Activated T-helper 2 cell treated with anti-CD3 and anti-CD28 coated beads, Interferon-gamma antibody, Interleukin-2, Interleukin-4, amounts not matched to agents 10 μg/mL and 5 μg/mL and 100 μg/mL, durations not matched to agents 14 hours and 24 hours and 36 hours (primary cell): ENCODE measurements around the gene NDUFA13. TPM values are rescaled to one million over a fixed set of nuclear protein-coding genes. Genes with fewer than 3 reads are reported as not detected.

ENCODE experiments used
- DNase-seq: peaks from one replicate; pipeline ENCODE4 v3.0.0; 2021; ENCODE audit warnings: low spot score
- H3K27ac Mint-ChIP-seq: one replicate; pipeline ENCODE4 v1.8.0; 2021; ENCODE audit warnings: mixed read lengths
- H3K27me3 Mint-ChIP-seq: one replicate; pipeline ENCODE4 v1.8.0; 2021; ENCODE audit warnings: low read depth, mixed read lengths
- H3K36me3 Mint-ChIP-seq: one replicate; pipeline ENCODE4 v1.8.0; 2021; ENCODE audit warnings: low read depth, mixed read lengths
- H3K4me1 Mint-ChIP-seq: one replicate; pipeline ENCODE4 v1.8.0; 2021; ENCODE audit warnings: low read depth, mixed read lengths
- H3K4me3 Mint-ChIP-seq: one replicate; pipeline ENCODE4 v1.8.0; 2021; ENCODE audit warnings: low read depth, mild to moderate bottlenecking, moderate library complexity, mixed read lengths
- H3K9me3 Mint-ChIP-seq: one replicate; pipeline ENCODE4 v1.8.0; 2021; ENCODE audit warnings: mixed read lengths
- intact Hi-C: fragments of 100-400 bp; cut with micrococcal nuclease; formaldehyde crosslinking; loops from one replicate; pipeline ENCODE4 v1.15.1; 2023
- total RNA-seq: library from RNA; stranded (reverse); gene quantifications from 2 replicates; pipeline ENCODE4 v1.2.3, GENCODE V29; 2022

NDUFA13 gene
- total RNA-seq, 1 donor from 2014 or later: 393 TPM

DNA sequence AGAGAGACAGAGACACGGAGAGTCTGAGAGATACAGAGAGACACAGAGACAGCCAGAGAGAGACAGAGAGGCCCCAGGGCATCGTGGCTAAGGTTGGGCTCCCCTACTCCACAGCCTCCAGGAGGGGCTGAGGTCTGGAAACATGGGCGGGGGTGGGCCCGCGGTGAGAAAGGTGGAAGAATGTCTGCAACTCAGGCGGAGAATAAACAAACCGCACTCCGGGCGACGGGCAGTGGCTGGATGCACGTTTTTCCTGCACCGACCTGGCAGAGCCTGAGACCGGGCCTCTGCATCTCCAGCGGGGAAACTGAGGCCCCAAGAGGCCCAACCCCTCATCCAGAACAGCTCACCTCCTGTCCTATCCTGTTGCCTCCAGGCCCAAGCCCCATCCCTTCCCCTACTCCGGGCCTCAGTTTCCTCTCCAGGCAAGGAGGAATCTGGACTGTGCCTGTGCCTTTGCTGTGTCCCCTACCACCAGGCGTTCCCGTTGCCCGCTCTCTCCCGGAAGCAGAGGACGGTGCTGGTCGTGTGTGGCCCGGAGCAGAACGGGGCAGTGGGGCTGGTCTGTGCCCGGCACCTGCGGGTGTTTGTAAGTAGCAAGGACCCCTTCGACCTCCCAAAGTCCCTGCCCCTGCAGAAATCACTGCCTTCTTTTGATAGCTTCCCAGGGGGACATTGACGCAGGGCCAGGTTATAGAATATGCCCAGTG lies 18.7 kb downstream of the NDUFA13 start:
- no peaks in the 10 kb centered on the region for H3K9me3 Mint-ChIP-seq
- H3K36me3 Mint-ChIP-seq: peaks cover 10% of the 10 kb centered on the region
- peaks cover 21% of the 10 kb centered on the region for H3K27me3 Mint-ChIP-seq
- intact Hi-C loops: no loop called here
- no peak for DNase-seq
- H3K4me3 Mint-ChIP-seq: no peak overlapping the region
- H3K27ac Mint-ChIP-seq: no peak overlapping the region
- H3K4me1 Mint-ChIP-seq: peaks cover 11% of the 10 kb centered on the region

GRCh38 chr19:19535311-19536191 lies 19.5 kb downstream of the NDUFA13 start:
- intact Hi-C loops: no loop called here

DNA sequence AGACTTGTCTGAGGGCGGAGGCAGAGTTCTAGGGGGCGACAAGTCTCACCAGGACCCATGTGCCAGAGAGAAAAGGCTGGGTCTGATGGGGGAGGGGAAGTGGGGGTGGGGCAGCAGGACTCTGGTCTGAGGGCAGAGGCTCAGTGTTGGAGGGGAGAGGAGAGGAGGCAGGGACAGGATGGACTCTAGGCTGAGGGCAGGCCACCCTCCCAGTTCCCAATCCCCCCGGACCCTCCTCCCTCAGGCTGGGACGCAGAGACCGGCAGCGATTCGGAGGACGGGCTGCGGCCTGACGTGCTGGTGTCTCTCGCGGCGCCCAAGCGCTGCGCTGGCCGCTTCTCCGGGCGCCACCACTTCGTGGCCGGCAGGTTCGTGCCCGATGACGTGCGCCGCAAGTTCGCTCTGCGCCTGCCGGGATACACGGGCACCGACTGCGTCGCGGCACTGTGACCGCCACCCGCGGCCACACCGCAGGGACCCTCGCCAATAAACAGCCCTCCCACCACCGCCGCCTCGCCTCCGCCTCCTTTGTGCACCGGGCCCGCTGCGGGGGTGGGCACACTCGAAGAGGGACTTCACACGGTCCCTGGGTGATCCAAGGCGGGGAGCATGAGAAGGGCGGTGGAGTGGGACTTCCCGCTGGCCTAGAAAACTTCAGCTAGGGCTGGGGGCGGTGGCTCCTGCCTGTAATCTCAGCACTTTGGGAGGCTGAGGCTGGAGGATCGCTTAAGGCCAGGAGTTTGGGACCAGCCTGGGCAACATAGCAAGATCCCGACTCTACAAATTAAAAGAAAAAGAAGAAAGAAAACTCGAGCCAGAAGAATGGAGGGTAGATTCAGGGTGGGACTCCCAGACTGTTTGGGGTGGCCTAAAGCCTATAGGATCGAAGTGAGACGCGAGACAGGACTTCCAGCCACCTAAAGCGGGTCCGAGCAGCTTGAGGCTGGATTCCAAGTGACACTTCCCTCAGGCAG lies 21.3 kb downstream of the NDUFA13 start:
- Mint-ChIP-seq H3K27me3 (peaks cover 21% of the 10 kb centered on the region), H3K4me1 (peaks cover 13% of the 10 kb centered on the region), H3K4me3 (no peak overlapping the region), H3K36me3 (peaks cover 6% of the 10 kb centered on the region), H3K27ac (no peak overlapping the region), H3K9me3 (no peaks in the 10 kb centered on the region)
- DNase-seq: no peak
- intact Hi-C loops: no loop called here

More at GRCh38 chr19:19535311-19536191, 19.5 kb downstream of the NDUFA13 start:
- Mint-ChIP-seq H3K36me3 (peaks cover 10% of the 10 kb centered on the region), H3K4me1 (peaks cover 12% of the 10 kb centered on the region), H3K9me3 (no peaks in the 10 kb centered on the region), H3K27ac (no peak overlapping the region), H3K4me3 (no peak overlapping the region), H3K27me3 (peaks cover 21% of the 10 kb centered on the region)
- no peak for DNase-seq

- no peak for DNase-seq
- H3K4me1 Mint-ChIP-seq: peaks cover 13% of the 10 kb centered on the region
- H3K4me3 Mint-ChIP-seq: peak within 1 kb of the TSS; percentile 7
- peaks cover 21% of the 10 kb centered on the region for H3K27me3 Mint-ChIP-seq
- intact Hi-C loops: no loop called here
- no peak within 1 kb of the TSS for H3K27ac Mint-ChIP-seq
- H3K36me3 Mint-ChIP-seq: peaks cover 6% of the 10 kb centered on the region
- H3K9me3 Mint-ChIP-seq: no peaks in the 10 kb centered on the region
Measured at GRCh38 chr19:19538061-19538784, 22.2 kb downstream of the NDUFA13 start, which contains the start of gene CILP2. TSS of gene CILP2 (plus strand) at chr19:19538265. CDS start at chr19:19538350, 85 bp downstream.

DNA sequence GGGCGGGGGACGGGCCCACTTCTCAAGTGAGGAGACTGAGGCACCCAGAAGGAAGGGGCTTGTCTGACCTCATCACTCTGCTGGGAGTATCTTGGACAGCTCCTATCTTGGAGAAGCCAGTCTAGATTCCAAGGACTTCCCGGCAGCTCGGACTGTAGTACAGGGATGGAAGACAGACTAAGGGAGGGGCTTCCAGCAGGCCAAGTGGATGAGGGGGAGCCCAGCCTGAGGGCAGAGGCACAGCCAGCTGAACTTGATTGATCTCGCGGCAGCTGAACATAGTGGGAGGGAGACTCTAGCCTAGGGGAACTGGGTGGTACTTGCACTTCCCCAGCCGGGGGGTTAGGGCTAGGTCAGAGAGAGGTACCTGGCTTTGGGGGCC lies 22.8 kb downstream of the NDUFA13 start:
- H3K4me3 Mint-ChIP-seq: peak overlapping the region; percentile 7

GRCh38 chr19:19539698-19540063 lies 23.7 kb downstream of the NDUFA13 start:
- intact Hi-C loops: no loop called here
- no peak overlapping the region for H3K4me3 Mint-ChIP-seq
- no peak overlapping the region for H3K27ac Mint-ChIP-seq
- peaks cover 6% of the 10 kb centered on the region for H3K36me3 Mint-ChIP-seq
- no peak for DNase-seq
- H3K4me1 Mint-ChIP-seq: peaks cover 13% of the 10 kb centered on the region
- H3K27me3 Mint-ChIP-seq: peaks cover 21% of the 10 kb centered on the region
- H3K9me3 Mint-ChIP-seq: no peaks in the 10 kb centered on the region

More for the DNA sequence above, 22.8 kb downstream of the NDUFA13 start:
- Mint-ChIP-seq H3K27ac (no peak overlapping the region), H3K36me3 (peaks cover 6% of the 10 kb centered on the region), H3K4me1 (peaks cover 13% of the 10 kb centered on the region), H3K27me3 (peaks cover 21% of the 10 kb centered on the region), H3K9me3 (no peaks in the 10 kb centered on the region)
- DNase-seq: no peak
- intact Hi-C loops: no loop called here

GRCh38 chr19:19540064-19540714 lies 24.2 kb downstream of the NDUFA13 start:
- H3K4me1 Mint-ChIP-seq: peaks cover 13% of the 10 kb centered on the region
- no peak overlapping the region for H3K27ac Mint-ChIP-seq
- peaks cover 6% of the 10 kb centered on the region for H3K36me3 Mint-ChIP-seq
- DNase-seq: peak; percentile 46
- peak overlapping the region; percentile 51 for H3K4me3 Mint-ChIP-seq
- no peaks in the 10 kb centered on the region for H3K9me3 Mint-ChIP-seq
- intact Hi-C loops: no loop called here
- H3K27me3 Mint-ChIP-seq: peaks cover 21% of the 10 kb centered on the region

DNA sequence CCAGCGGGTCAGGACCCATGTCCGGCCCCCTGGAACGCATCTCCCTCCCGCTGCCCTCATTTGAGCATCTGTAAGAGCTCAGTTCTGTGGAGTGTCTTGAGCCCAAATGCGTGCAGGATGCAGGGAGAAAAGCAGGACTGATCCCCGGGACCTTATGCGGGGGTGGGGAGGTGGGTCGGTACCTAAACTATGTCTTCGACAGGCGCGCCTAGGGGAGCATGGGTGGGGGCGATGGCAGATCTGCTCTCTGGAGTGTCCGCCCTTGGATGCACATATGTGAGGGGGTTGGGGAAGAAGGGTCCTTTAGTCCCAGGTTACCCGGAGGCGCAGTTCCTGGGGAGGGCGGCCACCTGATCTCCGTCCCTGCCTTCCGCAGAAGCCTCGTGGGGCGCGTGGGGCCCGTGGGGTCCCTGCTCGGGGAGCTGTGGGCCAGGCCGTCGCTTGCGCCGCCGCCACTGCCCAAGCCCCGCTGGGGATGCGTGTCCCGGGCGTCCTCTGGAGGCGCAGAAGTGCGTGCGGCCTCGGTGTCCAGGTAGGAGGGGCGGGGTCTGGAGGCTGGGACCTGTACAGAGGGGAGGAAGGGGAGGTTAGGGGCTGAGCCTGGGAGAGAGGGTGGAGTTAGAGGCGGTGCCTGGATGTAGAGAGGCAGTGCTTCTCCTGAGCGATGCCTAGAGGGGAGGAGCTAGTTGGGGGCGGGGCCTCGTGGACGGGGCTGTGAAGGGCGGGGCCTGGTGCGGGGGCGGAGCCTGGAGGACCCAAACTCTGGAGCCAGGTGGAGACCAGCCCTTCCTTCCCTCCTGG lies 24.9 kb downstream of the NDUFA13 start:
- DNase-seq: peak; percentile 64
- intact Hi-C loops: no loop called here
- Mint-ChIP-seq H3K9me3 (no peaks in the 10 kb centered on the region), H3K36me3 (peaks cover 6% of the 10 kb centered on the region), H3K27ac (no peak overlapping the region), H3K4me1 (peaks cover 13% of the 10 kb centered on the region), H3K4me3 (peak overlapping the region; percentile 51), H3K27me3 (peaks cover 21% of the 10 kb centered on the region)

GRCh38 chr19:19541616-19542015 lies 25.6 kb downstream of the NDUFA13 start:
- H3K4me1 Mint-ChIP-seq: peaks cover 13% of the 10 kb centered on the region
- no peak for DNase-seq
- H3K9me3 Mint-ChIP-seq: no peaks in the 10 kb centered on the region
- H3K4me3 Mint-ChIP-seq: no peak overlapping the region
- H3K27ac Mint-ChIP-seq: no peak overlapping the region
- peaks cover 6% of the 10 kb centered on the region for H3K36me3 Mint-ChIP-seq
- intact Hi-C loops: no loop called here
- peaks cover 19% of the 10 kb centered on the region for H3K27me3 Mint-ChIP-seq

GRCh38 chr19:19542507-19542906 lies 26.5 kb downstream of the NDUFA13 start:
- H3K27ac Mint-ChIP-seq: no peak overlapping the region
- H3K4me3 Mint-ChIP-seq: no peak overlapping the region
- intact Hi-C loops: no loop called here
- peaks cover 15% of the 10 kb centered on the region for H3K27me3 Mint-ChIP-seq
- DNase-seq: no peak
- H3K36me3 Mint-ChIP-seq: peaks cover 4% of the 10 kb centered on the region
- peaks cover 13% of the 10 kb centered on the region for H3K4me1 Mint-ChIP-seq
- no peaks in the 10 kb centered on the region for H3K9me3 Mint-ChIP-seq

- no peak overlapping the region for H3K27ac Mint-ChIP-seq
- H3K4me3 Mint-ChIP-seq: no peak overlapping the region
- H3K27me3 Mint-ChIP-seq: peaks cover 11% of the 10 kb centered on the region
- peaks cover 4% of the 10 kb centered on the region for H3K36me3 Mint-ChIP-seq
- H3K4me1 Mint-ChIP-seq: peaks cover 12% of the 10 kb centered on the region
- no peak for DNase-seq
- intact Hi-C loops: no loop called here
- H3K9me3 Mint-ChIP-seq: no peaks in the 10 kb centered on the region
Measured at GRCh38 chr19:19543101-19543500, 27.1 kb downstream of the NDUFA13 start.
